Left forelimb (tissue), 1 donor: ENCODE data around the gene MKI67.
A peak's percentile ranks its signal among the peaks of the same experiment; 100 is the strongest.
"Not testable (repeated sequence)": the region's sequence is repeated elsewhere in the genome, so short reads cannot be mapped to it uniquely, and the experiment has no call there.

Experiments used
- DNase-seq: peaks from one replicate; pipeline ENCODE4 v3.0.0-alpha.2; 2018; ENCODE audit warnings: low spot score

Gene MKI67

DNA sequence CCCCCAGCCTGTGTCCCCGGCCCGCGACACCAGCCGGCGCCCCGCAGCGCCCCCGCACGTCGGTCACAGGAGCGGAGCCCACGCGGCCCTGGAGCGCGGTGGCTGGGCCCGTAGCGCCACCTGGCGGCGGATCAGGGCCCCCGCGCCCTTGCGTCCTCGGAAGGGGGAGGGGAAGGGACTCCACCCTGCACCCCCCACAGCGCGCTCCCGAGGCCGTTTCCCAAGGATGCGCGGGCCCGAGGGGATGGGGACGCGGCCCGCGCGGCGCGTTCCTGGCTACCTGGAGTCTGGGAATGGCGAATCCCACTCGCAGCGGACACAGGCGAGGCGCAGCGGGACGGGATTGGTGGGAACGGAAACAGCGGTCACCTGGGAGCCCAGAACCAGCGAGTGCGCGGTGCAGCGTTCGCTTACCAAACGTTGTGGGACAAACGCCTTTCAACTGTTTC is 23.8 kb upstream of the MKI67 start:
- peak; percentile 81 for DNase-seq

GRCh38 chr10:128149267-128150014 is 23.2 kb upstream of the MKI67 start:
- DNase-seq, result no peak

DNA sequence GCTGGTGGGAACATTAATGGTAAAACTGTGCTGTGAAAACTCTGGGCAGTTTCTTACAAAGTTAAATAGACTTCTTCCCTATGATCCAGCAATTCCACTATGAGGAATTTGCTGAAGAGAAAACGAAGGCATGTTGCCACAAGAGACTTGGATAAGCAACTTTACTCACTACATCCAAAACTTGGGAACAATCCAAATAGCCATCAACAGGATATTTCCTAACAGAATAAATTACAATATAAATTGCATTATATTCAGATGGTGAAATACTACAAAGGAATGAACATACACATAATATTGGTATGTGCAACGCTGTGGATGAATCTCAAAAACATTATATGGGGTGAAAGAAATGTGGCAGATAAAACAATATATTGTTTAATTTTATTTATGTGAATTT is 21.4 kb upstream of the MKI67 start:
- DNase-seq, result no peak

- no peak for DNase-seq
Observed at GRCh38 chr10:128147064-128147463, 20.8 kb upstream of the MKI67 start.

DNA sequence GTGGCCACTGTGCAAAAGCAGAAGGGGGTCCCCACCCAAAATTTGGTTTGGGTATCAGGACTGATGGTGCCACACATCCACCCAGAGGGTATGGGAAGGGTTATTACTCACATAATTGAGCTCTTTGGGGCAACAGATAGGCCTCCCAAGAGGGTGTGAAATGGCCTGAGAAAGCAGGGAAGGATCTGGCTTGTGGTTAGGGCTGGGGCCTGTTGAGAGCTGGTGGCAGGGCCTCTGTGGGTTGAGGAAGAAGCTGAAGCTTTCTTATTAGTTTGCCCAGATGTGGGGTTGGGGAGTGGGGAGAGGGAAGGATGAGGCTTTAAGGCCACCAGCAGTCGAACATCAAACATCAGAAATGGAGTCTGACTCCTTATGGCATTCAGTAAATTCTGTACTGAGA is 18.3 kb upstream of the MKI67 start:
- DNase-seq, result no peak

GRCh38 chr10:128143531-128143930 is 17.3 kb upstream of the MKI67 start:
- DNase-seq, result no peak

DNA sequence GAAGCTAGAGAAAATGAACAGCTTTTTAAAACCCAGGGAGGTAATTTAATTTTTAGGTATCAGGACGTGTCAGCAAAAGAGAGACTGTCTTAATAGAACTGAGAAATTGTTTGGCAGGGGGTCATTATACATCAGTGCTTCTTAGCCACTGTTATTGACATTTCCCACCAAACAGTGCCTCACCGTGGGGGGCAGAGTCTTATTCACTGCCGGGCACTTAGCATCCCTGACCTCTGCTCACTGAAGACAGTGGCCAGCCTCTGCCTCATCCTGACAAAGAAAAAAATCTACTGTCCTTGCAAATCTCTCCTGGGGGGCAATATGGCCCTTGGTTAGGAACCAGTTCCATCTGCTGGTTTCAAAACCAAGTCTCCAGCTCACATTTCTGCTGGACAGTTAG is 14.2 kb upstream of the MKI67 start:
- no peak for DNase-seq

- not testable (repeated sequence) for DNase-seq
Observed at GRCh38 chr10:128138429-128138828, 12.2 kb upstream of the MKI67 start.

DNA sequence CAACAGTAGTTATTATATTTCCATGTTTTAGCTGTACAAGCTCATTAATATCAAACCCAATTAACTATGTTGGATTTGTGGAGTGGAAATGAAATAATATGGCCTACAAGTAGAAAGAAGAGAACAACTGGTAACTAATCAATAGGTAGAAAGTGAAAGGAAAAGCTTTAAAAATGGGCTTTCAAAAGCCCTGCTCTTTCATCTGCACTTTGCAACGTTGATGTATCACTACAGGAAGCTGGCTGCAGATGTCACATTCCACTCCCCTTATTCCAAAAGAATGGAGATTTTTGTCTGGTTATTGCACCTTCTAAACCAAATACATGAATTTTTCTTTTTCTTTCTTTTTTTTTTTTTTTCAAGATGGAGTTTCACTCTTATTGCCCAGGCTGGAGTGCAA is 11.7 kb upstream of the MKI67 start:
- no peak for DNase-seq

DNA sequence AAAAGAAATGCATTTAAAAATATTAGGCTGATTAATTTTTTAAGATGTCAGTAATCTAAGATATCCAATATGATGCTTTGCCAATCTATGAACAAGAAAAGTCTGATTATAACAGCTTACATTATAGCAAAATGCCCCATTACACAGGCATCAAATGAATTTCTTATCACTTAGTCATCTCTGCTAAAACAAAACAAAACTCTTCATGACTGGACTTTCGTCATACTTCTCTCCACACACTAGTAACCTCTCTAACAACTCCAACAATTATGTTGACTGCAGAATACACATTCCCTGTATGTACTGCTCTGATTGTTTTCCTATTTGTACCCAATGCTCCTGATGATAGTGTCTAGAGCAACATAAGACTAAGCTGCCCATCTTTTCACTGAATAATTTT is 3.8 kb upstream of the MKI67 start:
- no peak for DNase-seq

DNA sequence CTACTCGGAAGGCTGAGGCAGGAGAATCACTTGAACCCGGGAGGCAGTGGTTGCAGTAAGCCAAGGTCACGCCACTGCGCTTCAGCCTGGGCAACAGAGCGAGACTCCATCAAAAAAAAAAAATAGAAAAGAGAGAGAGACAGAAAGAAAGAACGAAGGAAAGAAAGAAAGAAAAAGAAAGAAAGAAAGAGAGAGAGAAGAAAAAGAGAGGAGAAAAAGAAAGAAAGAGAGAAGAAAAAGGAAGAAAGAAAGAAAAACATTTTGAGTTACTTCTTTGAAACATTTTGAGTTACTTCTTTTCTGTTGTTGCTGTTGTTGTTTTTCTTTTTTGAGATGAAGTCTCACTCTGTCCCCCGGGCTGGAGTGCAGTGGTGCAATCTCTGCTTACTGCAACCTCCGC is 2.4 kb upstream of the MKI67 start:
- no peak for DNase-seq

- no peak for DNase-seq
Observed at GRCh38 chr10:128125416-128125943, 743 bp downstream of the MKI67 start.

DNA sequence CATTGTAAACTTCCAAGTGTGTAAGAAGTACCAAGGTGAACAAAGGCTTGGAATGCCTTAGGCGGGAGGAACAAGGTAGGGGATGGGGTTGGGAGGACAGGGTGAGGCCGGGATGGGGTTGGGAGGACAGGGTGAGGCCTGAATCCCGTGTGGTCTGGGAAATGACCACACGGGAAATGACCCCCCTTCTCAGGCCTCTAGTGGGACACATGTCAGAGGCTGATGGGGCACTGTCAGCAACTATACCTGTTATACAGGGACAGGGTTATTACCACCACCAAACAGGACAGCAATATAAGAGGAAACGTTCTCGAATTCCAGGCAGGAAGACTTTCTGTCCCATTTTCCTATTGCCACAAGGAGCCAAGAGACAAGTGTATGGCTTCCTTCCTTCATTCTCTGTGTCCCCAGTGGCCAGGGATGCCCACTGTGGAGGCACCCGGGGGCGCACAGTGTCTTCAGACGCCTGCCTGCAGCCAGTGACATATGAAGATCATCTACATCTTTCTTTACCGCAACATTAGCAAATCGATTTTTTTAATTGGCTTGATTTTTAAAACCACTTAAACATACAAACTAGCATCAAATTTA is 1.3 kb downstream of the MKI67 start:
- DNase-seq, result no peak

- no peak for DNase-seq
Observed at GRCh38 chr10:128123846-128124245, 2.4 kb downstream of the MKI67 start.

DNA sequence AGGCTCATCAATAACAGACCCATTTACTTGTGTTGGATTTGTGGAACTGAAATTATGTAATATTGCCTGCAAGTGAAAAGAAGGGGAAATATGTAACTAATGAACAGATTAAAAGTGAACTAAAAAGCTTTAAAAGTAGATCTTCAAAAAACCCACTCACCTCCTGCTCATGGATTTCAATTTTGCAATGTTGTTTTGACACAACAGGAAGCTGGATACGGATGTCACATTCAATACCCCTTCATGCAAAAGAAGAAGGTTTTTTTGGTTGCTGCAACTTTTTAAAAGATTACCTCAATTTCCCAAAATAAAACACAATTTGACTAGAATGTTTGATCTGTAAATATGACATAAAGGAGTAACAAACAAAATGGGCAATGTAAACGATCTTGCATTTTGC is 3.3 kb downstream of the MKI67 start:
- no peak for DNase-seq

DNA sequence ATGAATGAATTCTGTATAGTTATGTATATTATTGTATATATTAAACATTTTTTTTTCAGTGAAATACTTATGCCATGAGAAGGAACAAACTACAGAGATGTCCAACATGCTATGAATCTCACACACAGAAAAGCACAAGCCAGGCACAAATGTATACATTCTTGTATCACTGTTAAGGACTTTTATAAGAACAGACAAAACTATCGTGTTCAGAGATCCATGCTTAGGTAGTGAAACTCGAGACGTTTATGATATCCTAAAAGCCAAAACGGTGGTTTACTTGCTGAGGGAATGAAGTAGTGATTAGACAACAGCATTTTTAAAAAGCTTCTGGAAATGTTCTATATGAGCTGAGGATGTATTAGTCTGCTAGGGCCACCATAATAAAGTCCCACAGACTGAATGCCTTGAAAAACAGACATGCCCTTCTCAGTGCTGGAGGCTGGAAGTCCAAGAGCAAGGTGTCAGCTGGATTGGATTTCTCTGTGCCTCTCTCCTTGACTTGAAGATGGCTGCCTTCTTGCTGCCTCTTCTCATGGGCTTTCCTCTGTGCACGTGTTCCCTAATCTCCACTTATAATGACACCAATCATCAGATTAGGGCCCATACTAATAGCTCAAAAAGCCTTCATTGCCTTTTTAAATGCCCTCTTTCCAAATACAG is 4.3 kb downstream of the MKI67 start:
- DNase-seq, result no peak

- DNase-seq, result no peak
Observed at GRCh38 chr10:128116851-128117615, 9.2 kb downstream of the MKI67 start.

DNA sequence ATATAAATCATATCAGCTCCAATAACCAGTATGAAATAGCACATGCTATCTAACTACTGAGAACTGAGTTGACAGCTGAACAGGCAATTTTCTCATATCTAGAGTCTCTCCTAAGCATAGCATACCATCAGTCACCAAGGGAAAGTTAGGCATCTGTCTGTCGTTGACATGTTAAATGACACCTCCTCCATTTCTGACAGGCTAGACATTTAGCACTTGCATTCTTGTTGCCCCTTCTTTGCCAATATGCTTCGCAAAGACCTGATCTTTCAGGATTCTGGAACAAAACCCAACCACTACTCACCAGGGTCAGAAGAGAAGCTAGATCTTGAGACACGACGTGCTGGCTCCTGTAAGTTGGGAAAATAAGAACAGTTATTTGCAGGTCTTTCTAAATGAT is 10.0 kb downstream of the MKI67 start:
- DNase-seq, result no peak

DNA sequence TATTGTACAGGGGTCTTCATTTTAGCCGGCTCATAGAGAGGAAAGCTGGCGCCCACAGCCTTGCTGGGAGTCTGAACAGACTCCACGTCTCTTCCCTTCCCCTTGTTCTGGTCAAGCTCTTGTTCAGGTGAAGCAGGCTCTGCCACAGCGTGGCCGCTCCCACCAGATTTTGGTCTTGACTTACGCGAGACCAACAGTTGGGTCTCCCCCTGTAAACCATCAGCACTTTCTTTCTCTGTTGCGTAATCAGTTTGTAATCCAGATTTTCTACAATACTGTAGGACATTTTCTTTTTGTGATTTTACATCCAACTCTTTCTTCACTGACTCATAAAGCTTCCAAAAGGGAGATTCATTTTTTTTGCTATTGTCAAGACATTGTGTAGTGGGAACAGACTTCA is 10.9 kb downstream of the MKI67 start:
- no peak for DNase-seq

- DNase-seq, result no peak
Observed at GRCh38 chr10:128114901-128115300, 11.3 kb downstream of the MKI67 start.

- no peak for DNase-seq
Observed at GRCh38 chr10:128113026-128113425, 13.2 kb downstream of the MKI67 start.

DNA sequence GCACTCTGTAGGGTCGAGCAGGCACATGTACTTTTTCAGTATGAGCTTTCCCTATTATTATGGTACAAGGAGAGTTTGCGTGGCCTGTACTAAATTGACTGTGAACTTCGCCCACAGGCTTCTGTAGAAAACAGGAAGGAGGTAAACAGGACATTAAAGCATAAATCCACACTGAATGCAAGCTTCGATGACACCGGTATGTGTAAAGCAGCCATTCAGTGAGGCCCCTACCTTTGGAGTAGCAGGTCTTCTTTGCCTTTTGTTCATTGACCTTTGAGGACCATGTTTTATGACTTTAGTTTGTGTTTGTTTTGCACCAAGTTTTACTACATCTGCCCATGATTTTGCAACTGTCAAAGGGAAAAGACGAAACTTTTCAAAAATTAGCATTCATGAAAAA is 14.5 kb downstream of the MKI67 start:
- no peak for DNase-seq
